NCI-H446 treated with DMSO at 0.1 percent for 48 hours (cell line): ENCODE results near the gene NUDT1.
"Not testable (repeated sequence)": the region's sequence is repeated elsewhere in the genome, so short reads cannot be mapped to it uniquely, and the experiment has no call there.

Experiments
- DNase-seq: peaks from one replicate; lab custom pipeline; 2025; lab: John Stamatoyannopoulos, UW

NUDT1 gene

DNA sequence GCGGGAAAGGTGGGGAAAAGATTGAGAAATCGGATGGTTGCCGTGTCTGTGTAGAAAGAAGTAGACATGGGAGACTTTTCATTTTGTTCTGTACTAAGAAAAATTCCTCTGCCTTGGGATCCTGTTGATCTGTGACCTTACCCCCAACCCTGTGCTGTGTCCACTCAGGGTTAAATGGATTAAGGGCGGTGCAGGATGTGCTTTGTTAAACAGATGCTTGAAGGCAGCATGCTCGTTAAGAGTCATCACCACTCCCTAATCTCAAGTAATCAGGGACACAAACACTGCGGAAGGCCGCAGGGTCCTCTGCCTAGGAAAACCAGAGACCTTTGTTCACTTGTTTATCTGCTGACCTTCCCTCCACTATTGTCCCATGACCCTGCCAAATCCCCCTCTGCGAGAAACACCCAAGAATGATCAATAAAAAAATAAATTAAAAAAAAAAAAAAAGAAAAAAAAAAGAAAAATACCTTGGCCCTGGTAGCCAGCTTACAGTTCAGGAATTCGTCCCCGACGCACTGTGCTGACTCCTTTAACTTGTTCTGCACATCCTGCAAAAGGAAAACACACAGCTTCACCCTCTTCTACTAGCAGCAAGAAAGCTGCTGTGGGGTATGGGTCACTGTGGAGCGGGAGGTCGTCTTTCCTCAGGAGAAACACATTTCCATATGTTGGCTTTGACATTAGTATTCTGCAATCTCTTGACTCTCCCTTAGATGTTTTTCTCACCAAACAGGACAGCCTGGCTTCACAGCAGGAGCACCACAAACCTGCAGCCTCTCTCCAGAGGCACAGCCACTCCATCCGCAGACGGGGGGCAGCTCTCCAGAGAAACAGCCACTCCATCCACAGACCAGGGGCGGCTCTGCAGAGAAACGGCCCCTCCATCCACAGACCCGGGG, 27.3 kb downstream of the NUDT1 start:
- not testable (repeated sequence) for DNase-seq

DNA sequence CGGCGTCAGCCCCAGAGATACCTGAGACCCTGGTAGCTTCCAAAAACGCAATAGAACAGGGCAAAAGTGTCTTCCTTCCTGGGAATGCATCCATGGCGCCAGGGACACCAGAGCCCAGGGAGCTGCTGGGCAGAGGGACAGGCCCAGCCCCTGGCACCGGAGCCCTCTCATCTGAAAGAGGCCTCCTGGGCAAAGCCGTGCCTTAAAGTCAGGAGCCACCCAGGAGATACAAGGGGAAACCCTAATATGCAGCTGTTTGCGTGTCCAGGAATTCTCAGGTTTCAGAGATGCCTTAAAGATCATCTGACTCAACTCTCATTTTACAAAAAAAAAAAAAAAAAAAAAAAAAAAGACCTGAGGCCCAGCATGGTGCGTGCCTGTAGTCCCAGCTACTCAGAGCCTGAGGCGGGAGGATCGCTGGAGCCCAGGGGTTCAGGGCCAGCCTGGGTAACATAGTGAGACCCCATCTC, 28.0 kb downstream of the NUDT1 start:
- DNase-seq: no peak

DNA sequence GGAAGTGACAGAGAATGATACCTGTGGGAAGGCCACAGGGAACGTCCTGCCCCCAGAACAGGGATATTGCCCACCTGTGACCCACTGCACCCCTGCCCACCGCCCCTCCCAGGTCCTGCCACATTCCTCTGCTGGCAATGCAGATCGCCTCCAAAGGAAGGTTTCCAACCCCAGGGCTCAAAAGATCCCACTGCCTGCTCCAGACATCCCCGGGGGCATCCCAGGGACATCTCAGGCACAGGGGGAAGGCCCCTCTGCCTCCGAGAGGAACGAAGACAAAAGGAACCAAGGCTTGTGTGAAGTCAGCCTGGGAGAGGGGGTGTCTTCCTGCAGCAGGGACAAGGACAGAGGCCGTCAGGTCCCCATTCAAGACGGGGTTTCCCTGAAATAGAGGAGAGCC, 28.5 kb downstream of the NUDT1 start:
- no peak for DNase-seq

DNA sequence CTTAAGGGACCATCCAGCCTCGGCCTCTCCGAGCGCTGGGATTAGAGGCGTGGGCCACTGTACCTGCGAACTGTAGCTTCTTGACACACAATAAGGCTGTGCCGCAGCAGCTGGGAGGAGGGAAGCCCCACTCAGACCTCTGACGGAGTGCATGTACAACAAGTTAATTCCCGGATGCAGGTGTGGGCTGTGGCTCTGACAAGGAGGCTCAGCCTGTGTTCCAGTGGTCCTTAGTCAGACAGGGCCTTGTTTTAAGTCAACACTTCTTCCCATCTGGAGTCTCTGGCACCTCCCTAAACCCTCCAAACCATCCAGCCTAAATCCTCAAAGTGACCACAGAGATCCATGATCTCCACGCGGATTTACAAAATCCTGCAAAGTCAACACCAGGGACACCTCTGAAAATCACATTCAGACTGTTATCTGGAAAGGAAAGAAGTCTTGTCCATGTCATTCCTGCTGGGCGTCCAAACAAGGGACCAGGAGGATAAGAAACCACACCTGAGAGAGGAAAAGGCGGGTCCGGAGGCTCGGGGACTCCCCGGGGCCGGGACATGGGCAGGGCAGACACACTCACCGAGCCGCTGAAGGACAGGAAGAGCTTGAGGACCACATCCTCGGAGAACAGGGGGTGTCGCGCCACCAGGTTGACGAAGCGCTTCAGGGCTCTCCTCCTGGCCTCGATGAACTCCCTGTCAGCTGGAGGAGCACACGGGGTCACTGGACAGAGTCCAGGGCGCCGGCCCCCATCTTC, 29.4 kb downstream of the NUDT1 start:
- no peak for DNase-seq

DNA sequence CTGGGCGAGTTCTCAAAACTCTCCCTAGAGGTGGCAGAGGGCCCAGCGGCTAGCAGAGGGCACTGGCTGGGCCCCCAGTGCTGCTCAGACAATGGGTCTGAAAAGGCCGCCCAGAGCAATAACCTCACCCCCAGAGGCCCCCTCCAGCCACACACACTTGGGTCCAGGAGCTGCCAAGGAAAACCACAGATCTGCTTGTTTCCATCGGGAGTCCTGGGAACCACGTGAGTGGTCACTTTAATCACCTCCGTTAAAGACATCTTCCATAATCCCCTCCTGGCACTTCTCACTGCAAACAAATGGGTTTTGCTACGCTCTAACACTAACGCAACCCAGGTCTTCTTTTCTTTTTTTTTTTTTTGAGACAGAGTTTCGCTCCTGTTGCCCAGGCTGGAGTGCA, 30.0 kb downstream of the NUDT1 start:
- no peak for DNase-seq

DNA sequence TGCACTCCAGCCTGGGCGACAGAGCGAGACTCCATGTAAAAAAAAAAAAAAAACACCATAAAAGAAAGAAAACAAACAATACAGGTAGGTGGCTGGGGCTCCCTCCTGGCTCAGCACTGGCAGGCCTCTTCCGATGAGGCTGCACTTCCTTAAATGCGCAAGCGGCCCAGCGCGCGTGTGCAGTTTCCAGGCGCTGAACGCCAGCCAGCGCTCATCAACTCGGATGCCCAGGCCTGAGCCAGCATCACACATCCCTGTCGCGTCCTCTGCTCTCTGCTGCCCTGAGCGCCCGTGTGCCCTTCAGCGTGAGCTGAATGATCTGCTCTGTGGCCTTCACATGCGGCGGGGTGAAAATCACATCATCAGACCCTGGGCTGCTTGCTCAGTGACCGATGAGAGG, 31.8 kb downstream of the NUDT1 start:
- DNase-seq: no peak

DNA sequence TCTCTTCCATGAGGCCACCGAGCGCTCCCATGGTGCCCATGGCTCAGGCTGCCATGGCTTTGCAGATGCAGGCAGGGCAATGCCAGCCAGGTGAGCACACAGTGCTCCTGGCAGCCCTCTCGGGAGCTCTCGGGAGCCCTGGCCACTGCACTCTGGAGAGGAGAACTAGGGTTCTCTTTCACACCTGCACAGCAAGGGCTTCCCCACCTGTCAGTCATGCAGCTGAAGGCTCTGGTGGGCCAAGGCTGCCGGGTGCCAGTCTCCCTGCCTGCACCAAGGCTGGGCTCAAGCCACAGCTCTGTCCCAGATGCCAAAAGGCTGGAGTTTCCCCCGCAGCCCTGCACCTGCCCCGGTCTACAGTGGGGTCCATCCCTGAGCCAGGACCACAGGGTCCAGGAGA, 32.6 kb downstream of the NUDT1 start:
- no peak for DNase-seq

DNA sequence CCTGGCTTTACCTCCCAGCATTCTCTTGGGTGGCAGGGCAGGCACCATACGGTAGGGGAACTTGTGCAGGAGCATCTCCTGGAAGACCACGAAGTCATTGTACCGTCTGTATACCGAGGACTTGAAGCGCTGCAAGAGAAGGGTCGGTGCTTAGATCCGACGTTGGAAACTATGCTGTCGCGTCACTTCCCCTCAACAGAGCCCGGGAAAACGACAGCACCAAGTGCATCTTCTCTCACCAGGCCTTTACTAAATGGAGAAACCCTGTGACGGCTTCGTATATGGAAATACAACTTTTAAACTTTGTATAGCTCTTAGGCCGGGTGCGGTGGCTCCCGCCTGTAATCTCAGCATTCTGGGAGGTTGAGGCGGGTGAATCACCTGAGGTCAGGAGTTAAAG, 33.1 kb downstream of the NUDT1 start:
- no peak for DNase-seq

DNA sequence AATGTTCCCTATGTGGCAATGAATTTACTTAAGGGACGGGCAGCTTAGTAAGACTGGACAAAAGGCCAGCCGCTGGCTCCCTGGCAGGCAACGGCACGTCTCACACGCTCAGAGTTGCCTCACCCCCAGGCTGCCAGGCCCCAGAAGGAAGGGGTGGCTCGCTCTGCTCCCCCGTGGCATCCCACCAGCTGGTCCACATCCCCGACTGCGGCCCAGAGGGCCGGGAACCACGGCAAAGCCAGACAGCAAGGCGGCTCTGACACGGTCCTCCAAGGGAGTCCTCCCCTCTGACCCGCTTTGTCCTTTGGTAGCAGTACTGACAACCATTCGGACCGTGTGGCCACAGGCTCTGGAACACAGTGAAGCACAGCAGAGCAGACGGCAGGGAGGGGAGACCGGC, 34.1 kb downstream of the NUDT1 start:
- no peak for DNase-seq

DNA sequence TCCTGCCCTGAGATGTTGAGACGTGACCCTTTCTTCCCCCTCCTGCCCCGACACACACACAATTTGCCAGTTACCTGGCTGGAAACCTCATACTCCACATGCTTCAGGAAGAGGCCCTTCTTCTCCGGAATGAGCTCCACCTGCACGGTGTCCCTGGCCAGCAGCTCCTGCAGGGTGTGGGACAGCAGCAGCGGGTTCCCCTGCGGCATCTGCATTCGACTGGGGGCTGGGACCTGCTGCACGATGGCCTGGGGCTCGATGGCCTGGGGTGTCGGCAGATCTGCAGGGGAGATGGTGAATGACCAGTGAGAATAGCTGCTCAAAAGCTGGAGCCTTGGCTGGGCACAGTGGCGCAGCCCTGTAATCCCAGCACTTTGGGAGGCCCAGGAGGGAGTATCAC, 36.0 kb downstream of the NUDT1 start:
- no peak for DNase-seq

DNA sequence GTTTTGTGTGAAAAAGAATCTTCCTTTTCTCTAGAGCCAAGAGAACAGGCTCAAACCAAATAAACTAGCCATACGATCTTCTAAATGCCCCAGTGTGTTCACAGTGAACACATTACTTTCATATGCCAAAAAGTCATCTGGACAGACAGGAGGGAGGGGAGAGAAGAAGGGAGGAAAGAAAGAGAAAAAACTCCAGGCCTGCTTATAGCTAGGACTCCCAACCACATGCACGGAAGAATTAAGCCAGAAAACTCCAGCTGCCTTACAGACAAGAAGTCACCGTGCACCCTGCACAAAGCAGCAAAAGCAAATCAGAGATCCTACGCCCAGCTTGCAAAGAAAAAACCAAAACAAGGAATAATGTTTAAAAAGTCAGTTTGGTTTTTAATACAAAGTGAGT, 37.9 kb downstream of the NUDT1 start:
- peak; percentile 32 for DNase-seq

DNA sequence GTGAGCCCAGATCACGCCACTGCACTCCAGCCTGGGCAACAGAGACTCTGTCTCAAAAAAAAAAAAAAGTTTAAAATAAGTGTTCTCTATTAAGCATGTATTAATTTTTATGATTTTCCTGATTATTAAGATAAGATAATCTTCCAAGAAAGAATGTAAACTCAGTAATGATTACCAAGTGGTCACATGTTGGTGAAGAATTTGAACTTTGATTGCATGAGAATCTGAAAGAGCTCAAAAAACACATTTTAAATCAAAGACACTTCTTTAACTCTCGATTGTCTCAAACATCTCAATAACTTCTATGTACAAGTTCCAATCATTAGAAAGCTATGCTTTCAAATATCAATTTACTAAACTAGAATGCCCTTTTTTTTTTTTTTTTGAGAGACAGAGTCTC, 38.4 kb downstream of the NUDT1 start:
- no peak for DNase-seq

DNA sequence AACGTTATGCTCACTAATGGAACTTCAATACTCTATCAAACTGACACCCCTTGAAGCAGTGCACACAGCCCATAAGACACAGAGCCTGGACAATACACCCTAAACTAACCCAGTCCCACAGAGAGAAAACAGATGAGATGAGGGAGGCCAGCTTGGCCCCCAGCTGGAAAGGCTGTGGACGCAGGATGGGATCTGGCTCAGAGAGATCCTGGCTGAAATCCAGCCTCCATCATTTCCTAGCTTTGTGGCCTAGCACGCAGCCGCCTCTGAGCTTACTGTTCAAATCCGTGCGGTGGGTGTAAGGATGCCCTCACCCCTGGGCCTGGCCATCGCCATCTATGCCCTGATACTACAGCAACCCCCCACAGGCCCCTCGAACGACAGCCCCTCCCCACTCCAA, 39.5 kb downstream of the NUDT1 start:
- DNase-seq: peak; percentile 43

DNA sequence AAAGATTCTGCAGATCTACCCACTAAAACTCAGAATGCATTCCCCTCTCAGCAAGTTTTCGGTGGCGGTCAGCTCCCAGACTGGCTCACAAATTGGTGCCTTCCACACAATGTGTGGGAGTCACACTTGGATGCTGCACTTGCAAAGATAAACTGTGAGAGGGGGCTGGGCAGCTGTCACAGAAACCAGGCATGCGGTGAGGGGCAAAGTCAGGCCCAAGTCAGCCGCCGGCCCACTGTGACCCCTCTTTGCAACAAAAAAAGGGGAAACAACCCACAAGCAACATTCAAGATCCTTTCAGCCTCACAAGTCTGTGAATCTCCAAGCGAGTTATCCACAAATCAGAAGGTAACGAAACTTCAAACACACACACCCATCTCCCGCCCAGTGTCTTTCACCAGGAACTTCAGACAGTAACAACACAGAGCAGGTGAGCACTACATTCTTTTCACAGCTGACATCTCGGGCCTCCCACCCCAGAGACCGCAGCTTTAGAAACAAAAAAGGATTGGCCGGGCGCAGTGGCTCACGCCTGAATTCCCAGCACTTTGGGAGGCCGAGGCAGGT, 40.2 kb downstream of the NUDT1 start:
- no peak for DNase-seq

DNA sequence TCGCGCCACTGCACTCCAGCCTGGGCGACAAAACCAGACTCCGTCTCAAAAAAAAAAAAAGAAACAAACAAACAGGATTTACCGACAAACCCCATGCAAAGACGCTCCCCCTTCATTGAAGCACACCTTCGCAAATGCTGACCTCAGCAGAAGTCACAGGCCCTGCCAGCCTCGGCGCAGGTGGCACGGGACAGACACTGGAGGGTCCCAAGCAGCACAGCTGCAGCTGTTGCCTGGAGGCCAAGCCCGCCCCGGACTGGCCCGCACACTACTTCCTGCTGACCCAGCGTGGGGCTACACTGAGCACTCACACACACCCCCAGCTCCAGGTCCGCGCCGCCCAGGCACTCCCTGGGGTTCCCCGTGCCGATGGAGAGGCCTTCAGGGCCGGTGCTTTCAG, 41.0 kb downstream of the NUDT1 start:
- no peak for DNase-seq

DNA sequence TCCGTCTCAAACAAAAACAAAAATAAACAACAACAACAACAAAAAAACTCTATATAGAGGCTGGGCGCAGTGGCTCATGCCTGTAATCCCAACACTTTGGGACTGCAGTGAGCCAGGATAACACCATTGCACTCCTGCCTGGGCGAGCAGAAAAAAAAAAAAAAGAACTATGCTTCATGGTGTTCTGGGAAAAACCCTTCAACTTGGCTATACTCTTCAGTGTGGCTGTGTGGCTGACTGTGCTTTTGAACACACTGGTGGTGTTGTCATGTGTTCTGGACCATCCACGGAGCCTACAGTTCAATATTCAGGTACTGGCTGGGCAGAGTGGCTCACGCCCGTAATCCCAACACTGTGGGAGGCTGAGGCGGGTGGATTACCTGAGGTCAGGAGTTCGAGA, 45.7 kb downstream of the NUDT1 start:
- DNase-seq: no peak

DNA sequence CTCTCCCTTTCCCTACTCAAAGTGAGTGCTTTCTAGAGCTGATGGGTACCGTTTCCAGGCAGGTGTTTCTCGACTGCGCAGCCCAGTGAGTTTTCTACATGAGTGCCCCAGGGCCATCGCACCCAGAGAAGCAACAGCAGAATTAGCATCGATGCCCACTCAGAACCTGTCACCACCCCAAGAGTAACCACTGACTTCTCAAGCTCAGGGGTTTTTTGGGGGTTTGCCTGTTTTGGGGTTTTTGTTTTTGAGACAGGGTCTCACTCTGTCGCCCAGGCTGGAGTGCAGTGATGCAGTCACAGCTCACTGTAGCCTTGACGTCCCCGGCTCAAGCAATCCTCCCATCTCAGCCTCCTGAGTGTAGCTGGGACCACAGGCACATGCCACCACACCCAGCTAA, 46.5 kb downstream of the NUDT1 start:
- no peak for DNase-seq

DNA sequence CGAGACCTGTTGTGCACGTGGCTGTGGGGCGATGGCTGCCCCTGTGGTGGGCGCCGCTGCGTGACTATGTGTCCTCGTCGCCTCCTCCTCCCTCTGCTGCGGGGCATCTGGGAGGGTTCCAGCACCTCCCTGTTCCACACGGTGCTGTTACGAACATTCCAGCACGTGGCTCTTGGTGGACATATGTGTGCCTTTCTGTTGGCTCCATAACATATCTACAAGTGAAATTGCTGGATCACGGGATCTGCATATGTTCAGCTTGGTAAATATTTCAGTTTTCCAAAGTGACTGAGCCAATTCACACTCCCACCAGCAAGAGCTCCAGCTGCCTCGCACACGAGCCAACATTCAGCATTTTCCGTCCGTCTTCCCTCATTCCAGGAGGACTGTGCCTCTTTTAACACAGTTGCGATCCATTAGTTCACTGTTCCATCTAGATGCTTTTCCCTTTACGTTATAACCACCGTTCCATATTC, 47.1 kb downstream of the NUDT1 start:
- DNase-seq: peak; percentile 0

DNA sequence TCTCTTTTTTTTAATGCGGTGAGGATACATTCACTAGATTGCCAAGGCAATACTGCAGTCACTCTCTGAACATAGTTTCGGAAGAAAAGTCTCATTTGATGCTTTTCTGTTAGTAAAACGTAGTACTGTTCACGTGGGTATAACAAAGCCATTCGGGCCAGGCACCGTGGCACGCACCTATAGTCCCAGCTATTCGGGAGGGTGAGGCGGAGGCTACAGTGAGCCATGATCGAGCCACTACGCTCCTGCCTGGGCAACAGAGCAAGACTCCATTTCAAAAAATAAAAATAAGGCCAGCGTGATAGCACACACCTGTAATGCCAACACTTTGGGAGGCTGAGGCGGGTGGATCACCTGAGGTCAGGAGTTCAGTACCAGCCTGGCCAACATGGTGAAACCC, 47.6 kb downstream of the NUDT1 start:
- DNase-seq: no peak

DNA sequence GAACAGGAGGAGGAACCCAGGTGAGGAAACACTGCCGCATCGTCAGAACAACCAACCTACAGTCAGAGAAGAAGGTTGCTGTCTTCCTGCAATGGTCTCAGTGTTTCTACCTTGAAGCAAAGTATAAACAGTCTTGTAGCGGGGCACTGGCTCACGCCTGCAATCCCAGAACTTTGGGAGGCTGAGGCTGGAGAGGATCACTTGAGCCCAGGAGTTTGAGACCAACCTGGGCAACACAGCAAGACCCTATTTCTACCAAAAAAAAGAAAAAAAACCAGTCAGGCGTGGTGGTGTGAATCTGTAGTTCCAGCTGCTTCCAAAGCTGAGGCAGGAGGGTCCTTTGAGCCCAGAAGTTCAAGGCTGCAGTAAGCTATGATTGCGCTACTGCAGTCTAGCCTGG, 48.9 kb downstream of the NUDT1 start:
- no peak for DNase-seq

DNA sequence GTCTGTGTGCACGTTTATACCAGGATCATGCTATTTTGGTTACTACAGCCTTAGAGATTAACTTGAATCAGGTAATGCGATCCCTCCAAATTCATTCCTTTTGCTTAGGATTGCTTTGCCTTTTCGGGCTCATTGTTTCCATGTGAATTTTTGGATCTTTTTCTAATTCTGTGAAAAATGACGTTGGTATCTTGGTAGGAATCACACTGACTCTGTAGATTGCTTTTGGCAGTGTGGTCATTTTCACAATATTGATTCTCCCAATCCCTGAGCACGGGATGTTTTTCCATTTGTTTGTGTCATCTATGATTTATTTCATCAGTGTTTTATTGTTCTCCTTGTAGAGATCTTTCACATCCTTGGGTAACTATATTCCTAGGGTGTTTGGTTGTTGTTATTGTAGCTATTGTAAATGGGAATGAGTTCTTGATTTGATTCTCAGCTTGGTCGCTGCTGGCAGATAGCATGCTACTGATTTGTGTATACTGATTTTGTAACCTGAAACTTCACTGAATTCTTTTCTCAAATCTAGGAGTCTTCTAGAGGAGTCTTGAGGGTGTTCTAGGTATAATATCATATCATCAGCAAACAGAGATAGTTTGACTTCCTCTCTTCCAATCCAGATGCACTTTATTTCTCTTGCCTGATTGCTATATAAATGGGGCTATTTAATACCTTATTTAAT, 54.1 kb downstream of the NUDT1 start:
- no peak for DNase-seq

DNA sequence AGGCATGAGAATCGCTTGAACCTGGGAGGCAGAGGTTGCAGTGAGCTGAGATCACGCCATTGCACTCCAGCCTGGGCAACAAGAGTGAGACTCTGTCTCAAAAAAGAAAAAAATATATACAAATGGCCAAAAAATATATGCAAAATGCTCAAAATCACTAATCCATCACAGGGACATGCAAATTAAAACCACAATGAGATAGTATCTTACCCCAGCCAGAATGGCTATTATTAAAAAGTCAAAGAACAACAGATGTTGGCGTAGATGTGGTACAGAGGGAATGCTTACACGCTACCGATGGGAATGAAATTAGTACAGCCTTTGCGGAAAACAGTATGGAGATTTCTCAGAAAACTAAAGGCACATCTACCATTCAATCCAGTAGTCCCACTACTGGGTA, 54.8 kb downstream of the NUDT1 start:
- no peak for DNase-seq
